Right lung (tissue), 5 donors: Measurements from ENCODE around the gene ATF1. TPM values are rescaled to one million over a fixed set of nuclear protein-coding genes. Genes with fewer than 3 reads are reported as not detected.
"Not testable (repeated sequence)": the region's sequence is repeated elsewhere in the genome, so short reads cannot be mapped to it uniquely, and the experiment has no call there.

ENCODE experiments used
- DNase-seq, 2 donors: peaks; one replicate each; pipeline ENCODE4 v3.0.0-alpha.2; 2013
- polyA plus RNA-seq, 5 donors: library from polyadenylated mRNA; unstranded; fragments of 120-200 nt; gene quantifications; one replicate each; pipeline versions ENCODE4 v1.2.1 to v1.2.3, GENCODE V29; 2013; ENCODE audit warnings: inconsistent platforms in 1 of 5, low replicate concordance in 1 of 5; ENCODE audit not compliant: insufficient read length in 5 of 5, insufficient read depth in 1 of 5

The ATF1 gene
- polyA plus RNA-seq, 5 donors: 38.0 to 57.1 (median 50.9) TPM

GRCh38 chr12:50790081-50790480, 26.2 kb downstream of the ATF1 start:
- no peak for DNase-seq

DNA sequence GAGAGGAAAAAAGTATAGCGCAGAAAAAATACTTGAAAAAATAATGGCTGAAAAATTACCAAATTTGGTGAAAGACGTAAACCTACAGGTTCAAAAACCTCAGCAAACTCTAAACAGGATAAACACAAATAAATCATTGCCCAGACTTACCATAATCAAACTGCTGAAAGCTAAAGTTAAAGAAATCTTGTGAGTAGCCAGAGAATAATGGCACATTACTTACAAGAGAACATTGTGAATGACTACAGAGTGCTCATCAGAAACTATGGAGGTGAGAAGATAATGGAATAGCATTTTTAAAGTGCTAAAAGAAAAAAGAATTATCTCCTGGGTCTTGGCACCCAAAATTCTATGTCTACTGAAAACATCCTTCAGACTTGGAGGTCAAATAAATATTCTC, 36.0 kb downstream of the ATF1 start:
- DNase-seq: no peak

DNA sequence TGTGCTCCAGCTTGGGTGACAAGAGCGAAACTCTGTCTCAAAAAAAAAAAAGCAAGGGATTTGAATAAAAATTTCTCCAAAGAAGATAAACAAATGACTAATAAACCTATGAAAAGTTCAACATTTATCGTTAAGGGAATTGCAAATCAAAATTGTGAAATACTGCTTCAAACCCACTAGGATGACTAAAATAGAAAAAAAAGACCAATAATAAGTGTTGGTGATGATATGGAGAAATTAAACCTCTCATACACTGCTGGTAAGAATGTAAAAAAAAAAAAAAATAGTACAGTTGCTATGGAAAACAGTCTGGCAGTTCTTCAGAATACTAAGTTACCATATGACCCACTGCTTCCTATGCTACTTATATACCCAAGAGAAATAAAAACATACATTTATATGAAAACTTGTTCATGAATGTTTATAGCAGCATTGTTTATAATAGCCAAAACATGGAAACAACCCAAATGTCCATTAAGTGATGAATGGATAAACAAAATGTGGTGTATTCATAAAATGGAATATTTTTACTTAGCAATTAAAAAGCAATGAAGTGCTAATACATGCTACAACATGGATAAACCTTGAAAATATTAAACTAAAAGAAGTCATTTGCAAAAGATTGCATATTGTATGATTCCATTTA, 39.5 kb downstream of the ATF1 start:
- DNase-seq: peak; percentile 32

DNA sequence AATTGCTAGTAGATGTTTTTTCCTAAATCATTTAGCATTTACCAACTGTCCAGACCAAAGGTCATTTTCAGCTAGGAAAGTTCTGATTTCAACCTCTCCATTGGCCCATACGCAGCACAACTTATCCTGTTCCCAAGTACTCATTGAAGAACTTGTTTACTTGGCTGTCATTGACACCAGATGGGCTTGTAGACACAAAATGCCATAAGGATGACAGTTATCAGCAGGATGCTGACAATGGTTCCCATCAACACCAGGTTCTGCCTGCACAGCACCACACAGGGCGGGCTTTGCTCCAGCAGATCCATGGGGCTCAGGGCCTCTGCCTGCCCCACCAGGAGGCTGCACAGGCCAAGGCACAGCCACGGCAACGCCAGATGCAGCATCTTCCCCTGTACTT, 42.3 kb downstream of the ATF1 start:
- no peak for DNase-seq

- not testable (repeated sequence) for DNase-seq
Observed at GRCh38 chr12:50809131-50809530, 45.2 kb downstream of the ATF1 start.

DNA sequence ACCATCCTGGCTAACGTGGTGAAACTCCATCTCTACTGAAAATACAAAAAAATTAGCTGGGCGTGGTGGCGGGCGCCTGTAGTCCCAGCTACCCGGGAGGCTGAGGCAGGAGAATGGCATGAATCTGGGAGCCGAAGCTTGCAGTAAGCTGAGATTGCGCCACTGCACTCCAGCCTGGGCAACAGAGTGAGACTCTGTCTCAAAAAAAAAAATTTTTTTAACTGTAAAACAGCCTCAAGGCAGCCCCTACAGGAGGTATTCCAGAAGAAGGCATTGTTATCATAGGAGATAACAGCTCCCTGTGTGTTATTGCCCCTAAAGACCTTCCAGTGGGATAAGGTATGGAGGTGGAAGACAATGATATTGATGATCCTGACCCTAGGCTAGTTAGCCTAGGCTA, 51.0 kb downstream of the ATF1 start:
- not testable (repeated sequence) for DNase-seq

DNA sequence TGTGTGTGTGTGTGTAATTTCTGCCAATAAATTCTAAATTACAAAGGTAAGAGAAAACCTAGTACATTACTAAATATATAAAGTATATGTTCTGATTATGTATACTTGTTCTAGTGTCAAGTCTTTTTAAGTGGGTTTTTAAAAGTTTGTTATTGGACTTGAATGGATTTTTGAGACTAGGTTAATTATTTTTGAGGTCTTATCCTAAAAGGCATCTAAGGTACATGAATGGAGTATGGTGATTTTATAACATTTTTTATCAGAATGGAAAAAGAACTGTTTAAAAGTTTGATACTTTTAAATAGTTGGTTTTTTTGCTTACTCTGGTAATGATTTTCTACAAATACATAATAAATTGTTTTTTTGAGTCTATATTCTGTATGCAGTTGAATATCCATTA, 56.3 kb downstream of the ATF1 start:
- no peak for DNase-seq

DNA sequence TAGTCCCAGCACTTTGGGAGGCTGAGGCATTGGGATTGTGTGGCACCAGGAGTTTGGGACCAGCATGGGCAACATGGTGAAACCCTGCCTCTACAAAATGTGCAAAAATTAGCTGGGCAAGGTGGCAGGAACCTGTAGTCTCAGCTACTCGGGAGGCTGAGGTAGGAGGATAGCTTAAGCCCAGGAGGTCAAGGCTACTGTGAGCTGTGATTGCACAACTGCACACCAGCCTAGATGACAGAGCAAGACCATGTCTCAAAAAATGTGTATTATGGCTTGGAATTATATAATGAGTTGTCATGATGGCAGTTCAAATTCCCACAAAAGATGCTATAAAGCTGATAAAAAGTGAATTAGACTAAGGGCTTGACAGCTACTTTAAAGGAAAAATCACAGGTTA, 58.2 kb downstream of the ATF1 start:
- no peak for DNase-seq

- DNase-seq: not testable (repeated sequence)
Observed at GRCh38 chr12:50823724-50824123, 59.8 kb downstream of the ATF1 start.

- DNase-seq: no peak
Observed at GRCh38 chr12:50824914-50825313, 61.0 kb downstream of the ATF1 start.

DNA sequence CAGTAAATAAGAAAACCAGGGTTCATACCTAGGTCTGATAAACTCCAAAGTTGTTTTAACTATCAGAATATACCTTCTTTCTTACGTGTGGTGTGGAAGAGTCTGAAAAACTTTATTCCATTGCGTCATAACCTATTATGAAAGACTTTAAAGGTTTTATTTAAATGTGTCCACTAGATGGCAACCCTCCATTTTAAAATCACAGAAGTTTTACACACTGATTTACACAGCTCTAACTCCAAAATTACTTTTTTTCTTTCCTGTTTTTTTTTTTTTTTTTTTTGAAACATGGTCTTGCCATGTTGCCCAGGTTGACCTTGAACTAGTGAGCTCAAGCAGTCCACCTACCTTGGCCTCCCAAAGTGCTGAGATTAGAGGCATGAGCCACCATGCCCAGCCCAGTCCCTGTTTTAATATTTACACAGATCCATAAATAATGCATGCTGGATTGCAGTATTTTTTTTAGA, 61.5 kb downstream of the ATF1 start:
- DNase-seq: peak; percentile 71 to 79

GRCh38 chr12:50828121-50828520, 64.2 kb downstream of the ATF1 start:
- no peak for DNase-seq

DNA sequence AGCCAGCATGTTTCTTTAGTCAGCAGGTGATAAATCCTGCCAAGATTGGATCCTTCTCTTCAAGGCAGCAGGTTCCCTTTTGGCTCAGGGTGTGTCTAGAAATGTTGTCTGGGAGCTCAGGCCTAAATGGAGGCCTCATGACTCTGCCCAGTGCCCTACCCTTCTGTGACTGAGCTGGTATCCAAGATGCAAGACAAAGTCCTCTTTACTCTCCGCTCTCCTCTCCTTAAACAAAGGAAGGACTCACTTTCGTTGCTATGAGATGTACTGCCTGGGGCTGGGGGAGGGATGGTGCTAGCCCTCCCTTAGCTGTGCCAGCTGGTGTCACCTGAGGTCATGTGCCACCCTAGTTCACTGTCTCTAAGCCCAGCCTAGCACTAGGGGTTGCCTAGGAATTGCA, 65.0 kb downstream of the ATF1 start:
- no peak for DNase-seq

DNA sequence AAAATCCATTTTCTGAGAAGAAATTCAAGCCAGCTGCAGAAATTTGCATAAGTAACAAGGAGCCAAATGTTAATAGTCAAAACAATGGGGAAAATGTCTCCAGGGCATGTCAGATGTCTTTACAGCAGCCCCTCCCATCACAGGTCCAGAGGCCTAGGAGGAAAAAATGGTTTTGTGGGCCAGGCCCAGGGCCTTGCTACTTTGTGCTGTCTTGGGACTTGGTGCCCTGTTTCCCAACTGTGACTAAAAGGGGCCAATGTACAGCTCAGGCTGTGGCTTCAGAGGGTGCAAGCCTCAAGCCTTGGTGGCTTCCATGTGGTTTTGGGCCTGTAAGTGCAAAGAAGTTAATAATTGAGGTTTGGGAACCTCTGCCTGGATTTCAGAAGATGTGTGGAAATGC, 69.9 kb downstream of the ATF1 start:
- DNase-seq: not testable (repeated sequence)

GRCh38 chr12:50839042-50839441, 75.1 kb downstream of the ATF1 start:
- no peak for DNase-seq

DNA sequence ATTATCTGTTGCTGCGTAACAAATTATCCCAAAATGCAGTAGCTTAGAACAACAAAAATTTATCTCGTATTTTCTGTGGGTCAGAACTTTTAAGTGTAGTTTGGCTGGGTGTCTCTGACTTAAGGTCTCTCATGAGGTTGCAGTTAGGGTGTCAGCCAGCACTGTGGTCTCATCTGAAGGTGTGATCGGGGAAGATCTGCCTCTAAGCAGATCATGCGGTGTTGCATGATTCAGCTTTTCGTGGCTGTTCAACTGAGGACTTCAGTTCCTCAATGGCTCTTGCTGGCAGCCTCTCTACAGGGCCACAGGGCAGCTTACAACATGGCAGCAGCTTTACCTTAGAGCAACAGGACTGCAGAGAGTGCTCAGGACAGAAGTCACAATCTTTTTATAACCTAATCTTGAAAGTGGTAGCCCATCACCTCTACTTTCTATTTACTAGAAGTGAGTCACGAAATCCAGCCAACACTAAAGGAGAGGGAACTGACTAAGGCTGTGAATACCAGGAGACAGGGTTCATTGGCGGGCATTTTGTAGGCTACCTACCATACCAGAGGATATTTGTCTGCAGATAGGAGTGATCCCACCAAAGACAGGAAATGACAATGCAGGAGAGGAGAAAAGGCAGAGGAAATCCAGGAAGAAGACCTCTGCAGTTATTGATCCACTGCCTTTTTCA, 77.0 kb downstream of the ATF1 start:
- DNase-seq: no peak

GRCh38 chr12:50841716-50842531, 78.0 kb downstream of the ATF1 start:
- DNase-seq: no peak

- peak; percentile 21 to 26 for DNase-seq
Observed at GRCh38 chr12:50842637-50843493, 79.0 kb downstream of the ATF1 start, which contains the start of gene TMPRSS12. TMPRSS12 (plus strand) TSS chr12:50842926; CDS start chr12:50842965, 39 bp downstream.

GRCh38 chr12:50845021-50845647, 81.2 kb downstream of the ATF1 start:
- DNase-seq: no peak

GRCh38 chr12:50848963-50849362, 85.1 kb downstream of the ATF1 start:
- no peak for DNase-seq

DNA sequence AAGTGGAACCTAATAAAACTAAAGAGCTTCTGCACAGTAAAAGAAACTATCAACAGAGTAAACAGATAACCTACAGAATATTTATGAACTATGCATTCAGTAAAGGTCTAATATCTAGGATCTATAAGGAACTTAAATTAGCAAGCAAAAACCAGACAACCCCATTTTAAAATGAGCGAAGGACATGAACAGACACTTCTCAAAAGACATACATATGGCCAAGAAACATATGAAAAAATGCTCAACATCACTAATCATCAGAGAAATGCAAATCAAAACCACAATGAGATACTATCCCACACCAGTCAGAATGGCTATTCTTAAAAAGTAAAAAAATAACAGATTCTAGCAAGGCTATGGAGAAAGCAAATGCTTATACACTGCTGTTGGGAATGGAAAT, 91.3 kb downstream of the ATF1 start:
- not testable (repeated sequence) for DNase-seq
